NOMO-1 treated with dmso at 0.1 percent for 144 hours (cell line): ENCODE measurements around the gene DOCK3.
"Not testable (repeated sequence)": the region's sequence is repeated elsewhere in the genome, so short reads cannot be mapped to it uniquely, and the experiment has no call there.

Source experiments
- DNase-seq: peaks from one replicate; lab custom pipeline; 2025; ENCODE audit not compliant: unreplicated experiment; lab: John Stamatoyannopoulos, UW

DOCK3 gene

DNA sequence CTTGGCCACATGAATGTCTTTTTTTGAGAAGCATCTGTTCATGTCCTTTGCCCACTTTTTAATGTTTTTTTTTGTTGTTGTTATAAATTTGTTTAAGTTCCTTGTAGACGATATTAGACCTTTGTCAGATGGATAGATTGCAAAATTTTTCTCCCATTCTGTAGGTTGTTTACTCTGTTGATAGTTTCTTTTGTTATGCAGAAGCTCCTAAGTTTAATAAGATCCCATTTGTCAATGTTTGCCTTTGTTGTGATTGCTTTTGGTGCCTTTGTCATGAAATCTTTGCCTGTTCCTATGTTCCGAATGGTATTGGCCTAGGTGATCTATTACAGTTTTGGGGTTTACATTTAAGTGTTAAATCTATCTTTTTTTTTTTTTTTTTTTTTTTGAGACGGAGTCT is 116.2 kb downstream of the DOCK3 start:
- not testable (repeated sequence) for DNase-seq

- no peak for DNase-seq
Measured at GRCh38 chr3:50792568-50792967, 117.8 kb downstream of the DOCK3 start.

- DNase-seq: not testable (repeated sequence)
Measured at GRCh38 chr3:50803805-50804204, 129.1 kb downstream of the DOCK3 start.

DNA sequence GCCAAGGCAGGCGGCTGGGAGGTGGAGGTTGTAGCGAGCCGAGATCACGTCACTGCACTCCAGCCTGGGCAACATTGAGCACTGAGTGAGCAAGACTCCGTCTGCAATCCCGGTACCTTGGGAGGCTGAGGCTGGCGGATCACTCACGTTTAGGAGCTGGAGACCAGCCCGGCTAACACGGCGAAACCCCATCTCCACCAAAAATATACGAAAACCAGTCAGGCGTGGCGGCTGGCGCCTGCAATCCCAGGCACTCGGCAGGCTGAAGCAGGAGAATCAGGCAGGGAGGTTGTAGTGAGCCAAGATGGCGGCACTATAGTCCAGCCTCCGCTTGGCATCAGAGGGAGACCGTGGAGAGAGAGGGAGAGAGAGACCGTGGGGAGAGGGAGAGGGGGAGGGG is 129.6 kb downstream of the DOCK3 start:
- DNase-seq: not testable (repeated sequence)

GRCh38 chr3:50805321-50805720 is 130.6 kb downstream of the DOCK3 start:
- DNase-seq: no peak

DNA sequence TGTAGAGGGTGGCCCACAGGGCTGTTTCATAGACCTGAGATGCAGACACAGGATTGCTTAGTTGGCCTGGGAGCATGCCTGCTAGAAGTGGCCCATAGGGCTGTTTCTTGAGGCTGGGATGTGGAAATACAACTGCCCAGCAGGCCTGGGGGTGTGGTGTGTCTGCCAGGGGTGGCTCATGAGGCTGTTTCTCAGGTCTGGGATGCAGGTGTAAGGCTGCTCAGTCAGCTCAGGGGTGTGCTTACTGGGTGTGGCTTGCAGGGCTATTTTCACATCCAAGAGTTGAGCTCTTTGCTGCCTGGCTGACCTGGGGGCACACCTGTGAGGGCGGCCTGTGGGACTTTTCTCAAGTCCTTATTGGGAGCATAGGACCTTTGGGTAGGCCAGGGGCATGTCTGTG is 131.3 kb downstream of the DOCK3 start:
- no peak for DNase-seq

DNA sequence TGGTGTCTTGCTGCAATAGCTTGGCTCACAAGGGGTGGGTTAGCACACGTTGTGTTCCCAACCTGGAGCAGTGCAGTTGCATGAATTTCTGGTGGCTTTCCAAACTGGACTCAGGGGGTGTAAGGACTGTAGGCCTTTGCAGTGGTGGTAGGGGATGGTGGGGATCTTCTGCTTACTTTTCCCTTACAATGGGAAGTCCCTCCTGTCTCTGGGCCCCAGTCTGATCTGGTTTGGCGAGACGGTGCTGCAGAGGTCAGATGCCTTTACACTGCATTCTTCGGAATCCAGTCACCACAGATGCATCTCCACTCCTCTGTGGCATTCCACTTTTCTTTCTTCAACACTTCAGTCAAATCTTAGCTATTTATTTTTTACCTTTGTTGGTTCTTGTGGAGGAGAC is 132.1 kb downstream of the DOCK3 start:
- no peak for DNase-seq

DNA sequence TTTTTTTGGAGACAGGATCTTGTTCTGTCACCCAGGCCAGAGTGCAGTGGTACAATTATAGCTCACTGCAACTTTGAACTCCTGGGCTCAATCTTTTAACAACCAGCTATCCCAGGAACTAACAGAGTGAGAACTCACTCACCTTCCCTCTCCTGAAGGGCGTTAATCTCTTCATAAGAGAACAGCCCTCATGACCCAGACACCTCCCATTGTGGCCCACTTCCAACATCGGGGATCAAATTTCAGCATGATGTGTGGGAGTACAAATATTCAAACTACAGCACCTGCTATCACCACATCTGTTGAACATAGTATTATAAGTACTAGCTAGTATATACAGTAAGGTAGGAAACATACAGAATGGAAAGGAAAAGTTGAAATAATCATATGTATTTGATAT is 132.5 kb downstream of the DOCK3 start:
- no peak for DNase-seq

DNA sequence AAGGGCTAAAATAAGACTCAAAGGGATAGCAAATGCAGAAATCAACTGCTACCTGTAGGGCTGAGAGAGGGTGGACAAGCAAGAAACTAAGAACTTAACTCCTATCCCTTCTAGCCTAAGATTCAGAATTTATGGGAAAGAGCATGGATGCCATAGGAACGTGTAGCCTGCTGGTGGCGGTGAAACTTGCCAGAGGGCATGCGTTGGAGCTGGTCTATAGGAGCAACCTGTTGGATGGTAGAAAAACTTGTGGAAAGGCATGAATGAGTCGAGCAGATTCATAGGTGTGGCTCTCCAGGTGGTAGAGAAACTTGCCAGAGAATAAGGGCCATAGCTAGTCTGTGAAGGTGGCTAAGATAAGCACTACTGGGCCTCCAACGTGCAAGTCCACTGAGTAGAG is 137.2 kb downstream of the DOCK3 start:
- no peak for DNase-seq

GRCh38 chr3:50815844-50816243 is 141.1 kb downstream of the DOCK3 start:
- DNase-seq: no peak

DNA sequence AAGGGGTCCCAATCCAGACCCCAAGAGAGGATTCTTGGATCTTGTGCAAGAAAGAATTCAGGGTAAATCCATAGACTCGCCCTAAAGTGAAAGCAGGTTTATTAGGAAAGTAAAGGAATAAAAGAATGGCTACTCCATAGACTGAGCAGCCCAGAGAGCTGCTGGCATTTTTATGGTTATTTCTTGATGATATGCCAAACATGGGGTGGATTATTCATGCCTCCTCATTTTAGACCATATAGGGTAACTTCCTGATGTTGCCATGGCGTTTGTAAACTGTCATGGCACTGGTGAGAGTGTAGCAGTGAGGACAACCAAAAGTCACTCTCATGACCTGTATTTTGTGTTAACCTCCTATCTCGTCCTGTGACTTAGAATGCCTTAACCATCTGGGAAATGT is 142.2 kb downstream of the DOCK3 start:
- no peak for DNase-seq

- DNase-seq: no peak
Measured at GRCh38 chr3:50817756-50818529, 143.2 kb downstream of the DOCK3 start.

GRCh38 chr3:50819882-50820281 is 145.2 kb downstream of the DOCK3 start:
- no peak for DNase-seq

DNA sequence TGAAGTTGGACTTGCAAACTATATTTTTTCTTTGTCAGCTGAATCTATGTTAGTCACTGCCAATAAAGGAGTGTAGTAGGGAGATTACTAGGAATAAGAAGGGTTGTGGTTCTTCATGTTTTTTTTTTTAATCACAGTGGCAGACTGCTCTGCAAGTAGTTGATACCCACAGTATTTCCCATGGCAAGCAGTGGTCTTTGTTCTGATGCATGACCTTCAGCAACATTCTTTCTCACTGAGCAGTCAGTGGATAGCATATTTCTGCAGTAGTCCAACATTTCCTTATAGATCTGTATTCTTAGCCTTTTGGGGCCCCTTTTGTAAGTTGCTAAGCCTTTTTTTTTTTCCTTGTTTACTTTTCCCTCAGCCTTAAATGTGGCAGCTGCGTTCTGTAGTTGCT is 151.1 kb downstream of the DOCK3 start:
- DNase-seq: no peak

GRCh38 chr3:50830451-50830850 is 155.7 kb downstream of the DOCK3 start:
- no peak for DNase-seq

GRCh38 chr3:50831009-50831408 is 156.3 kb downstream of the DOCK3 start:
- DNase-seq: not testable (repeated sequence)

DNA sequence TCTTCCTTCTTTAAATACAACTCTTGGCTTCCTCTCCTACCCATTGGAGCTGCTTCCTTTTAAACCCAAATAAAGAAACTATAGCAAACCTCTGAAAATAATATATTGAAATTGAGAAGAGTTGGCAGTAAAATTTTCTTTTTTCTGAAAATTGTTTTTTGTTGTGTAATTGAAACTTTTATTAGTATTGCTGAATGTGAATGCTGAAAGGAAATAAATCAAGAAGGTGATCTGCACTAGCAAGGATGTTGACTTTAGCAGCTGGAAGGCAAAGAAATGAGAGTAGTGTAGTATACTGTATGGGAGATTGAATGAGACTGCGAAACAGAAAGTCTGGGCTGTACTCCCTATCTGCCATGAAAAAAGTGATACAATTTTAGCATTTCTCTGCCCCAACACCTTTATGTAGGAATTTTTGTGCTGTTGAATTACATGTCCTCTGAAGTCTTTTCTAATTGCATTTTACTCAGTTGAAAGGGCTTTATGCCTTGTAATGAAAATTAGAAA is 166.3 kb downstream of the DOCK3 start:
- DNase-seq: no peak

GRCh38 chr3:50848308-50848707 is 173.6 kb downstream of the DOCK3 start:
- no peak for DNase-seq

DNA sequence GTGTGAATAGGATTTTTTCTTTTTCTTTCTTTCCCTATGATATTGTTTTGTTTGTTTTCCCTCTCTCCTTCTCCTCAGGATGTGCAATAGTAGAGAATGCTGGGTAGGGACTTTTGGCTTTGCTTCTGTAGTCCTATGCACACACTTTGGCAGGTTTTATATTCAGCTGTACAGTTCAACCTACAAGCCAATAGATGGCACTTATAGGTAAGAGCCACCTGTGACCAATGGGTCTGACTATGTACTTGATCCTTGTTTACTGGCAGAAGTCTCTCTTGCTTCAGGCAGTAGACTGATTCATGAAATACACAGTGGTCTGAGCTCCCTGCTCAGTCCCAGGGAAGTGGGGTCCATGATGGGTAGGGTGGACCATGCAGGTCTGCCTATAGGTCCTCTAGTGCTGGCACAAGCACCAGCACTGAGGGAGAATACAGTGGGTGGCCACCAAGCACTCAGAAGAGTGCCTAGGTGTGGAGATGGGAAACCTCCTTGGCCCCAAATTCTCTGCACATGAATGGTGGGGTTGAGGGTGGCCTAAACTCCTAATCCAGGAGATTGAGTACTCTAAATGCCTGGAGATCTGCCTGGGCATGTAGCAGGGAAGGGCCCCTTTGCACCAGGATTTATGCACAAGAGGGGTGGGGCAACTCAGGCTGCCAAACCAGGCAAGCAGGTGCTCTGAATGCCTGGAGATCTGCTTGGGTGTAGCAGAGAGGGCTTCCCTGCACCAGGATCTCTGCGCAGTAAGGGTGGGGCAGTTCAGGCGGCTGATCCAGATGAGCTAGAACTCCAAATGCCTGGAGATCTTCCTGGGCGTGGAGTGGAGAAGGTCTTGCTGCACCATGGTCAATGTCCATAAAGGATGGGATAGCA is 176.1 kb downstream of the DOCK3 start:
- DNase-seq: no peak

DNA sequence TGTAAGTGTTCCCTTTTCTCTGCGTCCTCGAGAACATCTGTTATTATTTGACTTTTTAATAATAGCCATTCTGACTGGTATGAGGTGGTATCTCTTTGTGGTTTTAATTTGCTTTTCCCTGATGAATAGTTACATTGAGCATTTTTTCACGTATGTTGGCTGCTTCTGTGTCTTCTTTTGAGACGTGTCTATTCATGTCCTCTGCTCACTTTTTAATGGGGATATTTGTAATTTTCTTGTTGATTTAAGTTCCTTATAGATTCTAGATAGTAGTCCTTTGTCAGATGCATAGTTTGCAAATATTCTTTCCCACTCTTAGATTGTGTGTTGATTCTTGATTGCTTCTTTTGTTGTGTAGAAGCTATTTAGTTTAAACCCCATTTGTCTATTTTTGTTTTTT is 179.2 kb downstream of the DOCK3 start:
- DNase-seq: no peak

- DNase-seq: no peak
Measured at GRCh38 chr3:50862221-50862620, 187.5 kb downstream of the DOCK3 start.
